SK-N-SH (cell line): ENCODE results near the gene ICOSLG. TPM values are rescaled to one million over a fixed set of nuclear protein-coding genes. Genes with fewer than 3 reads are reported as not detected.

ENCODE experiments used
- CTCF ChIA-PET: fragments of 300-600, 350-600 bp; formaldehyde crosslinking; extraction: SDS; loops from one replicate; lab custom pipeline; 2021; lab: Yijun Ruan, JAX
- POLR2A ChIA-PET: fragments of 350-600 bp; sonication (Branson Sonifier 250); formaldehyde crosslinking; extraction: SDS; loops from one replicate; lab custom pipeline; 2020; ENCODE audit warnings: antibody characterized with exemption, inconsistent platforms; lab: Yijun Ruan, JAX
- DNase-seq: peaks from one replicate; pipeline ENCODE4 v3.0.0; 2012
- H2AFZ ChIP-seq: fragments of 200-600 bp; sonication (generic); 2 replicates; pipeline ENCODE4 v1.8.1; 2016; ENCODE audit warnings: antibody characterized with exemption, mild to moderate bottlenecking, low read depth
- H3F3A ChIP-seq: fragments of 200-600 bp; sonication (generic); replicated peaks from 2 replicates; pipeline ENCODE3; 2016; ENCODE audit warnings: antibody characterized with exemption, mild to moderate bottlenecking; ENCODE audit not compliant: insufficient read depth
- H3K27ac ChIP-seq, 2 experiments: fragments of 200-500 bp in 1 of 2; fragments of 200-600 bp in 1 of 2; sonication (Bioruptor generic) in 1 of 2; sonication (generic), shearing (Covaris generic) in 1 of 2; 2 replicates each; pipeline versions ENCODE4 v1.5.1 to v1.6.1; 2014 to 2016; ENCODE audit warnings: low read depth in 2 of 2, inconsistent platforms in 1 of 2, low read length in 1 of 2, mild to moderate bottlenecking in 1 of 2, mixed read lengths in 1 of 2
- H3K27me3 ChIP-seq: fragments of 200-600 bp; sonication (generic), shearing (Covaris generic); 2 replicates; pipeline ENCODE4 v1.6.1; 2016; ENCODE audit warnings: mixed run types; ENCODE audit not compliant: insufficient read depth
- H3K36me3 ChIP-seq, 2 experiments: fragments of 200-500 bp in 1 of 2; fragments of 200-600 bp in 1 of 2; sonication (Bioruptor generic) in 1 of 2; sonication (generic) in 1 of 2; replicated peaks in 1 of 2; 2 replicates each; pipeline versions ENCODE3 to v1.5.1; 2014 to 2016; ENCODE audit warnings: low read length in 1 of 2, mild to moderate bottlenecking in 1 of 2; ENCODE audit not compliant: insufficient read depth in 2 of 2, control insufficient read depth in 1 of 2
- H3K4me1 ChIP-seq, 2 experiments: fragments of 200-500 bp in 1 of 2; fragments of 200-600 bp in 1 of 2; sonication (Bioruptor generic) in 1 of 2; sonication (generic), shearing (Covaris generic) in 1 of 2; 2 replicates each; pipeline versions ENCODE4 v1.5.1 to v1.6.1; 2014 to 2016; ENCODE audit warnings: low read depth in 1 of 2, low read length in 1 of 2, mixed run types in 1 of 2; ENCODE audit not compliant: insufficient read depth in 2 of 2, control insufficient read depth in 1 of 2
- H3K4me2 ChIP-seq: fragments of 200-600 bp; sonication (generic), shearing (Covaris generic); 2 replicates; pipeline ENCODE4 v1.6.1; 2017; ENCODE audit warnings: mixed run types
- H3K4me3 ChIP-seq, 2 experiments: fragments of 200-500 bp in 1 of 2; fragments of 200-600 bp in 1 of 2; sonication (Bioruptor generic) in 1 of 2; sonication (generic), shearing (Covaris generic) in 1 of 2; 2 replicates each; pipeline versions ENCODE4 v1.5.1 to v1.8.1; 2014 to 2016; ENCODE audit warnings: low read depth in 2 of 2, inconsistent platforms in 1 of 2, low read length in 1 of 2, mild to moderate bottlenecking in 1 of 2, mixed read lengths in 1 of 2, moderate library complexity in 1 of 2
- H3K79me2 ChIP-seq: fragments of 200-600 bp; sonication (generic); 2 replicates; pipeline ENCODE4 v1.8.1; 2017; ENCODE audit warnings: mild to moderate bottlenecking; ENCODE audit not compliant: insufficient read depth
- H3K9ac ChIP-seq: fragments of 200-600 bp; sonication (generic); 2 replicates; pipeline ENCODE4 v1.6.1; 2017; ENCODE audit warnings: mixed run types
- H3K9me2 ChIP-seq: fragments of 200-600 bp; sonication (generic); 2 replicates; pipeline ENCODE4 v1.6.1; 2017; ENCODE audit warnings: mixed run types
- H3K9me3 ChIP-seq: fragments of 200-600 bp; sonication (generic); 2 replicates; pipeline ENCODE4 v1.6.1; 2017; ENCODE audit warnings: mixed run types, mild to moderate bottlenecking, moderate library complexity
- H4K20me1 ChIP-seq: fragments of 200-600 bp; sonication (generic); 2 replicates; pipeline ENCODE4 v1.6.1; 2017; ENCODE audit warnings: mild to moderate bottlenecking, mixed run types; ENCODE audit not compliant: insufficient read depth
- CHD2 ChIP-seq: fragments of 150-350 bp; IDR thresholded peaks from 2 replicates; pipeline ENCODE4 v1.6.1; 2018; ENCODE audit warnings: low read length; ENCODE audit not compliant: partially characterized antibody
- CTCF ChIP-seq: fragments of 200-600 bp; sonication (generic); IDR thresholded peaks from 2 replicates; pipeline ENCODE4 v1.6.1; 2017; ENCODE audit warnings: antibody characterized with exemption, mild to moderate bottlenecking, moderate library complexity
- EP300 ChIP-seq, 2 experiments: IDR thresholded peaks; 2 replicates each; pipeline versions ENCODE4 v1.4.0 to v1.6.1; 2012; ENCODE audit warnings: borderline replicate concordance in 1 of 2, low read depth in 1 of 2, low read length in 1 of 2
- FOSL2 ChIP-seq: IDR thresholded peaks from 2 replicates; pipeline ENCODE4 v1.4.0; 2012; ENCODE audit warnings: low read depth, mild to moderate bottlenecking, moderate library complexity, borderline replicate concordance
- FOXM1 ChIP-seq: IDR thresholded peaks from 2 replicates; pipeline ENCODE4 v1.4.0; 2012; ENCODE audit warnings: low read depth, mild to moderate bottlenecking
- GATA2 ChIP-seq: sonication (generic); formaldehyde crosslinking; IDR thresholded peaks from 2 replicates; pipeline ENCODE4 v1.5.0; 2020; ENCODE audit warnings: mild to moderate bottlenecking, missing genetic modification reagents
- NRF1 ChIP-seq: IDR thresholded peaks from 2 replicates; pipeline ENCODE4 v1.6.1; 2012; ENCODE audit warnings: low read depth, mild to moderate bottlenecking, low read length
- PBX3 ChIP-seq: IDR thresholded peaks from 2 replicates; pipeline ENCODE4; 2012
- RAD21 ChIP-seq: IDR thresholded peaks from 2 replicates; pipeline ENCODE4 v1.6.1; 2012; ENCODE audit warnings: mild to moderate bottlenecking, low read length
- RCOR1 ChIP-seq: fragments of 150-350 bp; IDR thresholded peaks from 2 replicates; pipeline ENCODE4 v1.6.1; 2017; ENCODE audit warnings: antibody characterized with exemption, low read length
- RFX5 ChIP-seq: IDR thresholded peaks from 2 replicates; pipeline ENCODE4 v1.6.1; 2012; ENCODE audit warnings: mild to moderate bottlenecking, improper control_type of control experiment, low read length
- RXRA ChIP-seq: IDR thresholded peaks from 2 replicates; pipeline ENCODE4 v1.4.0; 2012; ENCODE audit warnings: low read depth, mild to moderate bottlenecking, borderline replicate concordance
- SIN3A ChIP-seq: IDR thresholded peaks from 2 replicates; pipeline ENCODE4 v1.6.1; 2012; ENCODE audit warnings: low read depth, mild to moderate bottlenecking, low read length, moderate library complexity, borderline replicate concordance
- SMC3 ChIP-seq: IDR thresholded peaks from 2 replicates; pipeline ENCODE4 v1.6.1; 2012; ENCODE audit warnings: low read depth, low read length, improper control_type of control experiment
- TAF1 ChIP-seq: IDR thresholded peaks from 2 replicates; pipeline ENCODE4 v1.6.1; 2012; ENCODE audit warnings: low read depth, mild to moderate bottlenecking, low read length, moderate library complexity, borderline replicate concordance
- TCF12 ChIP-seq: IDR thresholded peaks from 2 replicates; pipeline ENCODE4 v1.4.0; 2012
- TEAD4 ChIP-seq: IDR thresholded peaks from 2 replicates; pipeline ENCODE4 v1.4.0; 2012; ENCODE audit warnings: mild to moderate bottlenecking, borderline replicate concordance; ENCODE audit not compliant: insufficient read depth
- USF1 ChIP-seq: IDR thresholded peaks from 2 replicates; pipeline ENCODE4 v1.4.0; 2012; ENCODE audit warnings: low read depth, borderline replicate concordance
- USF2 ChIP-seq: fragments of 150-350 bp; IDR thresholded peaks from 2 replicates; pipeline ENCODE4 v1.6.1; 2017; ENCODE audit warnings: antibody characterized with exemption, low read length, low read depth, borderline replicate concordance
- WGBS: methylation state at CpG from one replicate; pipeline ENCODE4 v1.1.6; 2017; ENCODE audit warnings: low lambda C conversion rate; 5-methylcytosine and 5-hydroxymethylcytosine counted together
- polyA plus RNA-seq, 3 experiments: library from polyadenylated mRNA; depleted of rRNA; stranded (reverse); fragments of >200 nt; gene quantifications; 2 replicates each; pipeline ENCODE4 v1.2.3, GENCODE V29; 2012
- TF ChIP-seq, protein P1 (sequence below): fragments of 150-350 bp; IDR thresholded peaks from 2 replicates; pipeline ENCODE4 v1.6.1; 2016; ENCODE audit warnings: mild to moderate bottlenecking, low read depth, low read length

ICOSLG gene
- polyA plus RNA-seq, 1 of the 3 experiments (the other 2 are of a cell fraction) = 0.43 TPM

DNA sequence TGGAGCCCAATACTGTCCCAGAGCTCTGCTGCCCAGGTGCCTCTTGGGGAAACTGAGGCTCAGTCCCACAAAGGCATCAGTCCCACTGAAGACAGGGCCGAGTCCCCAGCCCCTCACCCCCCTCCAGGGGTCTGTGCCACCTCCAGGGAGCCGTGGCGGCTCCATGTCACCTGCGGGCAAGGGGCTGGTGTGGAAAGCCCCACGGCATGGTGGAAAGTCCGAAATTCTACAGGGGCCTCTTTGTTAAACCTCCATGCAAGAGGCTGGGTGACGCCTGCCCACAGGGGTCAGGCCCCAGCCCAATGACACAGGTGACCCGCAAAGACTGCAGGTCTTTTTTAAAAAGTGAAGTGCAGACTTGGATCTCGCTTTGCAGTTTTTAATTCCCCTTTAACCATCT, 41.6 kb upstream of the ICOSLG start:
- DNase-seq = no peak
- Histone ChIP-seq H3K4me3 (no peak overlapping the region), H3K4me2 (no peak overlapping the region), H3K27me3 (no peaks in the 10 kb centered on the region; the same call in 1 of the 2 replicates), H3K9ac (no peak overlapping the region), H3K9me3 (no peaks in the 10 kb centered on the region), H3K79me2 (no peaks in the 10 kb centered on the region), H3K27ac (no peak overlapping the region), H3K9me2 (no peaks in the 10 kb centered on the region), H4K20me1 (no peaks in the 10 kb centered on the region)
- POLR2A ChIA-PET = no interaction called here
- CTCF ChIA-PET = interaction anchor here (1.2 kb wide), 1 partner anchor 15 kb away, joined by 3 read pairs; no protein-coding TSS in a partner anchor
- TF ChIP-seq CHD2 (no peak), PBX3 (no peak), RXRA (no peak), TAF1 (no peak), TEAD4 (no peak), SIN3A (no peak), NRF1 (no peak), CTCF (no peak)
- TF ChIP-seq, protein P1, sequence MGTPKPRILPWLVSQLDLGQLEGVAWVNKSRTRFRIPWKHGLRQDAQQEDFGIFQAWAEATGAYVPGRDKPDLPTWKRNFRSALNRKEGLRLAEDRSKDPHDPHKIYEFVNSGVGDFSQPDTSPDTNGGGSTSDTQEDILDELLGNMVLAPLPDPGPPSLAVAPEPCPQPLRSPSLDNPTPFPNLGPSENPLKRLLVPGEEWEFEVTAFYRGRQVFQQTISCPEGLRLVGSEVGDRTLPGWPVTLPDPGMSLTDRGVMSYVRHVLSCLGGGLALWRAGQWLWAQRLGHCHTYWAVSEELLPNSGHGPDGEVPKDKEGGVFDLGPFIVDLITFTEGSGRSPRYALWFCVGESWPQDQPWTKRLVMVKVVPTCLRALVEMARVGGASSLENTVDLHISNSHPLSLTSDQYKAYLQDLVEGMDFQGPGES = no peak
- TF ChIP-seq, all 33 proteins: peak for 0
- no peak overlapping the region for H2AFZ ChIP-seq
- H3K36me3 ChIP-seq = no peaks in the 10 kb centered on the region
- H3K4me1 ChIP-seq = no peaks in the 10 kb centered on the region; a peak in 1 of 4 replicates
- no peaks in the 10 kb centered on the region for H3F3A ChIP-seq
- WGBS = 63% methylated on average over 4 of the region's 9 CpGs

GRCh38 chr21:44281801-44282200, 41.1 kb upstream of the ICOSLG start:
- TF ChIP-seq SMC3 = no peak
- TF ChIP-seq FOSL2 = no peak
- no peak for TF ChIP-seq EP300 (IDR thresholded peaks at IDR 0.05; ENCODE audit: borderline replicate concordance in 1 of 2, low read depth in 1 of 2, low read length in 1 of 2)
- TF ChIP-seq RCOR1 = no peak
- no peak for TF ChIP-seq RXRA
- TF ChIP-seq USF2 = no peak
- no peak for TF ChIP-seq USF1
- TF ChIP-seq RAD21 = no peak
- TF ChIP-seq TEAD4 = no peak
- TF ChIP-seq RFX5 = no peak
- TF ChIP-seq GATA2 (CRISPR knock-in tag) = no peak
- no peak for TF ChIP-seq TCF12
- TF ChIP-seq, protein P1 = no peak
- no peak for TF ChIP-seq FOXM1
- no peaks in the 10 kb centered on the region for H3K79me2 ChIP-seq
- no peak for DNase-seq
- H2AFZ ChIP-seq = no peak overlapping the region
- no peaks in the 10 kb centered on the region for H3K9me2 ChIP-seq
- H3K4me1 ChIP-seq = no peaks in the 10 kb centered on the region; a peak in 1 of 4 replicates
- no peaks in the 10 kb centered on the region for H3K36me3 ChIP-seq
- H3K27ac ChIP-seq = no peak overlapping the region
- no peaks in the 10 kb centered on the region for H3K9me3 ChIP-seq
- H3K4me2 ChIP-seq = no peak overlapping the region
- 81% methylated on average over 8 of the region's 9 CpGs for WGBS
- no peaks in the 10 kb centered on the region for H4K20me1 ChIP-seq
- POLR2A ChIA-PET = no interaction called here
- no peaks in the 10 kb centered on the region; the same call in 1 of the 2 replicates for H3K27me3 ChIP-seq
- no peaks in the 10 kb centered on the region for H3F3A ChIP-seq
- H3K9ac ChIP-seq = no peak overlapping the region
- CTCF ChIA-PET = interaction anchor here (1.2 kb wide), 1 partner anchor 16 kb away, joined by 3 read pairs; no protein-coding TSS in a partner anchor
- no peak overlapping the region for H3K4me3 ChIP-seq
